ENCODE data around the gene SLC30A10. TPM values are rescaled to one million over a fixed set of nuclear protein-coding genes. Genes with fewer than 3 reads are reported as not detected.

The SLC30A10 gene
- total RNA-seq, 1 experiment from 2014 or later = 0.09 TPM

DNA sequence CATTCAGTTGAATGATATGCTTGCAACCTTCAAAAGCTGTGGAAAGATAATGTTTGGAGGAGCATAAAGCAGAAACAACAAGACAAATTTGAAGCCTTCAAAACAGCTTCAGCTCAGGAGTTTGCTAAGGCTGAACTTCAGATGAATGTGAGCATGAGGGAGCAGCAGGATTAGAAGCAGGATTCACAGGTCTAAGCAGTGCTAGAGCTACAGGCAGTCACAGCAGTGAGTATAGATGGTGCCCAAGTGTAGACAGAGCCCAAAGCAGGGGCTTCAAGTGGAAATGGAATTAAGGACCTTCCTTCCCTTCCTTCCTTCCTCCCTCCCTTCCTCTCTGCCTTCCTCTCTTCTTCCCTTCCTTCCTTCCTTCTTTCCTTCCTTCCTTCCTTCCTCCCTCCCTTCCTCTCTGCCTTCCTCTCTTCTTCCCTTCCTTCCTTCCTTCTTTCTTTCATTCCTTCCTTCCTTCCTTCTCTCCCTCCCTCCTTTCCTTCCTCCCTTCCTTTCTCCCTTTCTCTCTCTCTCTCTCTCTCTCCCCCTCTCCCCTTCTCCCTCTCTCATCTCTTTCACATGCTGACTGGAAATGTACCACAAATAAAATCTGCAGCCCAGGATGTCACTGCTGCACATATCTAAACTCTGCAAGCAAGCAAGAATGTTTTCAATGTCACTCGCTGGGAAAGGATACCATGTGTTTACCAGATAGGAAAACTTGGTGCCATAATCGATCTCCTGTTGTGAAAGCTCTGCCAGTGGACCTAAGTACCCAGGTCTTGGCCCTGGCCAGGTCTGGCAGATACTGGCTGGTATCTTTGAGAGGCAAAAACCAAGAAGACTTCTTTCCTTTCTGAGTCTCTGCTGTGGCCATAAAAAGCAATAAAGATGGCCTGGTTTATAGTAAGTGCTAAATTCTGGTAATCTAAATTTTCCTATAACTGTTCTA is 13.1 kb upstream of the SLC30A10 start:
- peaks cover 0 to 3% (median 0%) of the 10 kb centered on the region in 3 experiments; a peak in 2 of 7 replicates for H3K36me3 Mint-ChIP-seq (ENCODE audit: insufficient read depth in 1 of 3, low read depth in 3 of 3)
- no peak overlapping the region for H2AK5ac ChIP-seq (ENCODE audit: insufficient read length, low read length)
- no peak overlapping the region for H4K91ac ChIP-seq (ENCODE audit: insufficient read length, low read depth, low read length)
- H3K23me2 ChIP-seq (ENCODE audit: insufficient read length, low read depth, low read length, poor library complexity, severe bottlenecking) = no peaks in the 10 kb centered on the region
- no peak overlapping the region for H3T11ph ChIP-seq (ENCODE audit: low read length)
- H3K79me1 ChIP-seq (ENCODE audit: insufficient read depth, low read depth, low read length, poor library complexity, severe bottlenecking) = no peaks in the 10 kb centered on the region
- DNase-seq = no peak
- no peak overlapping the region for H2AFZ ChIP-seq (ENCODE audit: low read length)
- H3K56ac ChIP-seq (ENCODE audit: insufficient read length, low read depth, low read length) = no peak overlapping the region
- no peak overlapping the region for H2BK120ac ChIP-seq (ENCODE audit: low read depth, low read length, poor library complexity, severe bottlenecking)
- no peak overlapping the region for H3K23ac ChIP-seq (ENCODE audit: insufficient read length, low read depth, low read length)
- H3K9ac ChIP-seq (ENCODE audit: extremely low read depth, insufficient read length, low read length) = no peak overlapping the region
- H2BK5ac ChIP-seq (ENCODE audit: insufficient read length, low read length) = no peak overlapping the region
- no peaks in the 10 kb centered on the region for H3K9me3 ChIP-seq (ENCODE audit: control insufficient read depth, low read depth, low read length)
- H3K27me3 Mint-ChIP-seq (ENCODE audit: low read depth) = peaks cover 2% of the 10 kb centered on the region; the same call in 1 of the 2 replicates
- H3K4me3 Mint-ChIP-seq = no peak overlapping the region
- H3K79me2 ChIP-seq (ENCODE audit: insufficient read depth, low read length) = no peaks in the 10 kb centered on the region
- H3K4me1 Mint-ChIP-seq = no peaks in the 10 kb centered on the region
- TF ChIP-seq, protein P1, sequence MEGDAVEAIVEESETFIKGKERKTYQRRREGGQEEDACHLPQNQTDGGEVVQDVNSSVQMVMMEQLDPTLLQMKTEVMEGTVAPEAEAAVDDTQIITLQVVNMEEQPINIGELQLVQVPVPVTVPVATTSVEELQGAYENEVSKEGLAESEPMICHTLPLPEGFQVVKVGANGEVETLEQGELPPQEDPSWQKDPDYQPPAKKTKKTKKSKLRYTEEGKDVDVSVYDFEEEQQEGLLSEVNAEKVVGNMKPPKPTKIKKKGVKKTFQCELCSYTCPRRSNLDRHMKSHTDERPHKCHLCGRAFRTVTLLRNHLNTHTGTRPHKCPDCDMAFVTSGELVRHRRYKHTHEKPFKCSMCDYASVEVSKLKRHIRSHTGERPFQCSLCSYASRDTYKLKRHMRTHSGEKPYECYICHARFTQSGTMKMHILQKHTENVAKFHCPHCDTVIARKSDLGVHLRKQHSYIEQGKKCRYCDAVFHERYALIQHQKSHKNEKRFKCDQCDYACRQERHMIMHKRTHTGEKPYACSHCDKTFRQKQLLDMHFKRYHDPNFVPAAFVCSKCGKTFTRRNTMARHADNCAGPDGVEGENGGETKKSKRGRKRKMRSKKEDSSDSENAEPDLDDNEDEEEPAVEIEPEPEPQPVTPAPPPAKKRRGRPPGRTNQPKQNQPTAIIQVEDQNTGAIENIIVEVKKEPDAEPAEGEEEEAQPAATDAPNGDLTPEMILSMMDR (conservative IDR thresholded peaks at IDR 0.05) = no peak
- no peaks in the 10 kb centered on the region for H3K27me3 ChIP-seq (ENCODE audit: insufficient read depth, low read length)
- H3K4ac ChIP-seq (ENCODE audit: low read depth, low read length) = no peak overlapping the region
- H3K4me2 ChIP-seq (ENCODE audit: insufficient read depth, insufficient read length, low read length) = no peak overlapping the region
- H3K18ac ChIP-seq (ENCODE audit: insufficient read length, low read depth, low read length) = no peak overlapping the region
- WGBS (ENCODE audit: extremely low coverage, insufficient read length, low lambda C conversion rate) = no CpG with 5 or more reads among the region's 2 CpGs
- no peak overlapping the region for H2BK20ac ChIP-seq (ENCODE audit: low read depth, low read length, poor library complexity, severe bottlenecking)
- no peak overlapping the region for H4K5ac ChIP-seq (ENCODE audit: insufficient read length, low read depth, low read length)
- H3K9me3 Mint-ChIP-seq = peaks cover 0 to 4% of the 10 kb centered on the region in 2 experiments; a peak in 2 of 5 replicates
- H3K27ac ChIP-seq (ENCODE audit: insufficient read length, low read depth, low read length) = no peak overlapping the region
- no peaks in the 10 kb centered on the region for H3K4me1 ChIP-seq (ENCODE audit: insufficient read depth, low read length)
- H4K20me1 ChIP-seq (ENCODE audit: control insufficient read depth, insufficient read depth, insufficient read length) = no peaks in the 10 kb centered on the region
- no peak overlapping the region for H3K27ac Mint-ChIP-seq
- no peak overlapping the region for H2BK12ac ChIP-seq (ENCODE audit: insufficient read length, low read depth, low read length)
- no peak overlapping the region for H4K8ac ChIP-seq (replicated peaks; ENCODE audit: insufficient read length, low read depth, low read length)
- no peak overlapping the region for H2BK15ac ChIP-seq (ENCODE audit: low read depth, low read length)
- H3K14ac ChIP-seq (ENCODE audit: insufficient read depth, low read length) = no peak overlapping the region
